ENCODE data around the gene ADAMTS1. TPM values are rescaled to one million over a fixed set of nuclear protein-coding genes. Genes with fewer than 3 reads are reported as not detected.

Gene ADAMTS1
- total RNA-seq, 1 donor from 2014 or later: 67.5 TPM

DNA sequence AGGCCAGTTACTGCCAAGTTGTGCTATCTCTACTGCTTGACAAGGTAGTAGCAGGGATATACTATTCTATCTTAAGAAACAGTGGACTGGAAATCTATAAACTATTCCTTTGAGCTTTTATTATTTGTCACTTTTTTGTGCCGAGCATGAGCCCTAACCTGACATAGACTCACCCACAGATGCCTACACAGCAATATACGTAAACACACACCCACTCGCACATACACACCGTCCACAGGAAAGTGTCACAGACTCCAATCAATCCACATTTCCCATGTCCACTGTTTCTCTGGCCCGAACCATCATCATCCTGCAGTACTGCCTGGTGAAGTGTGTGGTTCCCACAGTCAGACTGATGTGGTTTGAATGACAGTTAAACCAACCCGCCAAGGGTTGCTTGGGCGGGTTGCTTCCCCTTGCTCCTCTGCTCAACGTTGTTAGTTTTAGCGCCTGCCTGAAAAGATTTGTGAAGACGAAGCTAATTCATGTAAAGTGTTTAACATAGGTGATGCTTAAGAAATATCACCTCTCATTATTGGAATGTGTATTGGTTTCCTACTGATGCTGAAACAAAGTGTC lies 47.2 kb downstream of the ADAMTS1 start:
- Mint-ChIP-seq H3K27me3 (ENCODE audit: unreplicated experiment) (no peaks in the 10 kb centered on the region), H3K9me3 (ENCODE audit: unreplicated experiment) (no peaks in the 10 kb centered on the region), H3K27ac (ENCODE audit: unreplicated experiment) (no peak overlapping the region), H3K4me3 (ENCODE audit: unreplicated experiment) (no peak overlapping the region), H3K4me1 (ENCODE audit: unreplicated experiment) (no peaks in the 10 kb centered on the region), H3K36me3 (ENCODE audit: low read depth, unreplicated experiment) (no peaks in the 10 kb centered on the region)
- TF ChIP-seq, protein P1, sequence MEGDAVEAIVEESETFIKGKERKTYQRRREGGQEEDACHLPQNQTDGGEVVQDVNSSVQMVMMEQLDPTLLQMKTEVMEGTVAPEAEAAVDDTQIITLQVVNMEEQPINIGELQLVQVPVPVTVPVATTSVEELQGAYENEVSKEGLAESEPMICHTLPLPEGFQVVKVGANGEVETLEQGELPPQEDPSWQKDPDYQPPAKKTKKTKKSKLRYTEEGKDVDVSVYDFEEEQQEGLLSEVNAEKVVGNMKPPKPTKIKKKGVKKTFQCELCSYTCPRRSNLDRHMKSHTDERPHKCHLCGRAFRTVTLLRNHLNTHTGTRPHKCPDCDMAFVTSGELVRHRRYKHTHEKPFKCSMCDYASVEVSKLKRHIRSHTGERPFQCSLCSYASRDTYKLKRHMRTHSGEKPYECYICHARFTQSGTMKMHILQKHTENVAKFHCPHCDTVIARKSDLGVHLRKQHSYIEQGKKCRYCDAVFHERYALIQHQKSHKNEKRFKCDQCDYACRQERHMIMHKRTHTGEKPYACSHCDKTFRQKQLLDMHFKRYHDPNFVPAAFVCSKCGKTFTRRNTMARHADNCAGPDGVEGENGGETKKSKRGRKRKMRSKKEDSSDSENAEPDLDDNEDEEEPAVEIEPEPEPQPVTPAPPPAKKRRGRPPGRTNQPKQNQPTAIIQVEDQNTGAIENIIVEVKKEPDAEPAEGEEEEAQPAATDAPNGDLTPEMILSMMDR (IDR thresholded peaks at IDR 0.05; ENCODE audit: unreplicated experiment): no peak
- no peak for DNase-seq (ENCODE audit: low spot score)

DNA sequence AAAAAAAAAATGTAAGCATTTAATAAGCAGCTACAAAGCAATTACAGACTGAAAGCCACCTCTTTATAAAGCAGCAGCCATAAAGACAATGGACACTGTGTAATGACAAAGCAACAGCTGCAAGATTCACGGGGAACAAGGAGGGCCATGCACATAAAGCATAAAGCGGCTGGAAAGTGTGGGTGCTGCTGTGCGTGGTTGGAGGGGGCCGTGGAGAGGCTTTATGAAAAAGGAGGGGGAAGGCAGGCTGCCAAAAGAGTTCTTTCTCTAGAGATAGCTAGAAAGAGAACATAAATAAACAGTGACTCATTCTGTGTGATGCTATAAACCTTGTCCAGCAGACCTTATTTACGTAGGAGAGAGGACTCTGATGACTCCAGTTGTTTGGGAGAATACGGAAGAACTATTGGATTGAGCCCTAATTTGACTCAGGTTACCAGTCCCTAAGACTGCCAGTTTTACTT lies 49.3 kb downstream of the ADAMTS1 start:
- no peak for DNase-seq (ENCODE audit: low spot score)
- Mint-ChIP-seq H3K4me3 (ENCODE audit: unreplicated experiment) (no peak overlapping the region), H3K27ac (ENCODE audit: unreplicated experiment) (no peak overlapping the region)

GRCh38 chr21:26795412-26795805 lies 49.8 kb downstream of the ADAMTS1 start:
- no peaks in the 10 kb centered on the region for H3K36me3 Mint-ChIP-seq (ENCODE audit: low read depth, unreplicated experiment)
- DNase-seq (ENCODE audit: low spot score): no peak
- no peaks in the 10 kb centered on the region for H3K4me1 Mint-ChIP-seq (ENCODE audit: unreplicated experiment)
- TF ChIP-seq, protein P1 (IDR thresholded peaks at IDR 0.05; ENCODE audit: unreplicated experiment): no peak
- no peak overlapping the region for H3K4me3 Mint-ChIP-seq (ENCODE audit: unreplicated experiment)
- no peak overlapping the region for H3K27ac Mint-ChIP-seq (ENCODE audit: unreplicated experiment)
- no peaks in the 10 kb centered on the region for H3K9me3 Mint-ChIP-seq (ENCODE audit: unreplicated experiment)
- H3K27me3 Mint-ChIP-seq (ENCODE audit: unreplicated experiment): no peaks in the 10 kb centered on the region

More for the DNA sequence above, 49.3 kb downstream of the ADAMTS1 start:
- TF ChIP-seq, protein P1 (IDR thresholded peaks at IDR 0.05; ENCODE audit: unreplicated experiment): no peak
- H3K27me3 Mint-ChIP-seq (ENCODE audit: unreplicated experiment): no peaks in the 10 kb centered on the region
- H3K36me3 Mint-ChIP-seq (ENCODE audit: low read depth, unreplicated experiment): no peaks in the 10 kb centered on the region
- H3K9me3 Mint-ChIP-seq (ENCODE audit: unreplicated experiment): no peaks in the 10 kb centered on the region
- no peaks in the 10 kb centered on the region for H3K4me1 Mint-ChIP-seq (ENCODE audit: unreplicated experiment)

DNA sequence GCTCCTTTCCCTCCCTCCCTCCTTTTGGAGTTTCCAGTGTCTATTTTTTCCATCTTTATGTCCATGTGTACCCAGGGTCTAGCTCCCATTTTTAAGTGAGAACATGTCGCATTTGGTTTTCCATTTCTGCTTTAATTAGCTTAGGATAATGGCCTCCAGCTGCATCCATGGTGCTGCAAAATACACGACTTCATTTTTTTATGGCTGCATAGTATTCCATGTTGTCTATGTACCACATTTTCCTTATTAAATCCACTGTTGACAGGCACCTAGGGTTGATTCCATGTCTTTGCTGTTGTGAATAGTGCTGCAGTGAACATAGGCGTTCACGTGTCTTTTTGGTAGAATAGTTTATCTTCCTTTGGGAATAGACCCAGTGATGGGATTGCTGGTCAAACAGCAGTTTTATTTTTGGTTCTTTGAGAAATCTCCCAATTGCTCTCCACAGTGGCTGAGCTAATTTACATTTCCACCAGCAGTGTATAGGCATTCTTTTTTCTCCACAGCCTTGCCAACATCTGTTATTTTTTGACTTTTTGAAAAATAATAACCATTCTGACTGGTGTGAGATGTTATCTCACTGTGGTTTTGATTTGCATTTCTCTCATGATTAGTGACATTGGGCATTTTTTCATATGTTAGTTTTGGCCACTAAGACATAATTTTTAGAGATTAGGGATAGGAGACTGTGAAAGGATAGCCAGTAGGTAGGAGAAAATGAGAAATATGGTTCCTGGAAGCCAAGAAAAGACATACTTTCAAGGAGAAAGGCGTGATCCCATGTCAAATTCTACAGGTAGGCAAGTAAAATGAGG lies 50.4 kb downstream of the ADAMTS1 start:
- Mint-ChIP-seq H3K27ac (ENCODE audit: unreplicated experiment) (no peak overlapping the region), H3K4me1 (ENCODE audit: unreplicated experiment) (no peaks in the 10 kb centered on the region), H3K9me3 (ENCODE audit: unreplicated experiment) (no peaks in the 10 kb centered on the region), H3K4me3 (ENCODE audit: unreplicated experiment) (no peak overlapping the region), H3K36me3 (ENCODE audit: low read depth, unreplicated experiment) (no peaks in the 10 kb centered on the region), H3K27me3 (ENCODE audit: unreplicated experiment) (no peaks in the 10 kb centered on the region)
- no peak for DNase-seq (ENCODE audit: low spot score)
- TF ChIP-seq, protein P1 (IDR thresholded peaks at IDR 0.05; ENCODE audit: unreplicated experiment): no peak

DNA sequence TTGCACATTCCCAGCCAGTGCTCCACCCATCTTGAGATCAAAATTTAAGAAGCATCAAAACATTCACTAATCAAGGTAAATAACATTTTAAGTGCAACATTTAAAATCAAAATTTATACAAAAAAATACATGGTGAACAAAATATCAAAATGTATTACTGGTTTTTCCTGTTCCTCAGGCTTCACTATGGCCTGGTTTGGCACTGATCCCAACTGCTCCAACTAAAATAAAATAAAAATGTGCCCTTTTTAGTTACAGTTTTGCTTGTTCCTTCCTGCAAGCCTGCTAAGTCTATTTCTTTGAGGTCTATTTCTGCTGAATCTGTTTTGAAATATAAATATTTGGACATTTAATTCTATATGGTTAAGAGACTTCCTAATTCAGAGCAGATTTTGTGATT lies 54.9 kb downstream of the ADAMTS1 start:
- Mint-ChIP-seq H3K9me3 (ENCODE audit: unreplicated experiment) (no peaks in the 10 kb centered on the region), H3K27me3 (ENCODE audit: unreplicated experiment) (no peaks in the 10 kb centered on the region)

More for the DNA sequence above, 54.9 kb downstream of the ADAMTS1 start:
- H3K27ac Mint-ChIP-seq (ENCODE audit: unreplicated experiment): no peak overlapping the region
- H3K4me3 Mint-ChIP-seq (ENCODE audit: unreplicated experiment): no peak overlapping the region
- TF ChIP-seq, protein P1 (IDR thresholded peaks at IDR 0.05; ENCODE audit: unreplicated experiment): no peak
- no peak for DNase-seq (ENCODE audit: low spot score)
- no peaks in the 10 kb centered on the region for H3K36me3 Mint-ChIP-seq (ENCODE audit: low read depth, unreplicated experiment)
- no peaks in the 10 kb centered on the region for H3K4me1 Mint-ChIP-seq (ENCODE audit: unreplicated experiment)

Measured in endothelial cell (in vitro differentiated cells).